Measurements from ENCODE around the gene APOL1. TPM values are rescaled to one million over a fixed set of nuclear protein-coding genes. Genes with fewer than 3 reads are reported as not detected.

The APOL1 gene
- total and polyA plus RNA-seq, 10 of the 15 experiments (the other 5 are each of a cell fraction or from before 2014, with no cell fraction given), result 9.0 to 42.0 (median 17.6) TPM

DNA sequence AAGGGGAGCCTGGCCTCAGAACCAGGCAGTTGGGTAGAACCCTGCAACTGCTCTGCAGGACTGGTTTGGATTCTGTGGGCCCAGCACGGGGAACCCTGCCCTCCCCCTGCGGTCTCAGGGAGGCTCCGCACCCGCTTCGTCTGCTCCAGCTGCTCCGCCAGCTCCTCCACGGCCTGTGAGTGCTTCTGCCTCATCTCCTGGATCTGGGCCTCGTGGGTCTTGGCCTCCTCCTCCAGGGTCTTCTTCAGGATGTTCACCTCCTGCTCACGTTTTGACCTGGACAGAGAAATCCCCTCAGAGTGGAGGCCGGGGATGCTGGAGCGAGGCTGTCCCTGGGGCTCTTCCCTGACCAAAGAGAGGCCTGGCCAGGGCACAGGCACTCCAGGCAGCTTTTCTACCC is 41.9 kb downstream of the APOL1 start:
- WGBS (ENCODE audit: insufficient coverage, insufficient replicate concordance, low lambda C conversion rate, missing lambda C conversion rate), result 99% methylated on average over 11 of the region's 11 CpGs
- POLR2A ChIA-PET, result no interaction called here
- RAD21 ChIA-PET (ENCODE audit: unreplicated experiment), result interaction anchor here (1.4 kb wide), 1 partner anchor 176 kb away, joined by 7 read pairs; no protein-coding TSS in a partner anchor
- no peak overlapping the region for H3K9ac ChIP-seq (ENCODE audit: control insufficient read depth, insufficient read depth, low read length)
- no peak overlapping the region for H3K4me3 ChIP-seq
- DNase-seq (ENCODE audit: low read depth, low spot score) (no peak), ATAC-seq (no peak), FAIRE-seq (no peak)
- no peaks in the 10 kb centered on the region for H3K4me1 ChIP-seq (ENCODE audit: control insufficient read depth, insufficient read depth, low read length)
- intact Hi-C loops (cut with micrococcal nuclease; ENCODE audit: unreplicated experiment), result no loop called here
- no peaks in the 10 kb centered on the region for H3K79me2 ChIP-seq (ENCODE audit: control insufficient read depth, insufficient read depth, low read length)
- no peak overlapping the region for H2AFZ ChIP-seq (ENCODE audit: control insufficient read depth, low read depth, low read length)
- no TSS peak for BruUV-seq (replicated peaks)
- no peak overlapping the region for H3K27ac ChIP-seq (ENCODE audit: control insufficient read depth, insufficient read depth)
- SMC1A ChIA-PET (ENCODE audit: uncharacterized antibody, unreplicated experiment), result no interaction called here
- H3K9me3 ChIP-seq (replicated peaks; ENCODE audit: control insufficient read depth, insufficient read depth, low read length), result no peaks in the 10 kb centered on the region
- TF ChIP-seq EZH2 (IDR thresholded peaks at IDR 0.05; ENCODE audit: borderline replicate concordance, control insufficient read depth, low read depth, low read length) (no peak), NFXL1 (IDR thresholded peaks at IDR 0.05; ENCODE audit: borderline replicate concordance) (no peak), TCF3 (IDR thresholded peaks at IDR 0.05; ENCODE audit: borderline replicate concordance, insufficient read depth, low read depth, low read length) (no peak), ZNF217 (IDR thresholded peaks at IDR 0.05) (no peak), FOXM1 (IDR thresholded peaks at IDR 0.05; ENCODE audit: low read depth, low read length) (no peak), YY1 (IDR thresholded peaks at IDR 0.05; ENCODE audit: low read depth, low read length) (no peak), JUNB (IDR thresholded peaks at IDR 0.05) (no peak), SMAD5 (IDR thresholded peaks at IDR 0.05; ENCODE audit: low read depth) (no peak), CREM (IDR thresholded peaks at IDR 0.05; ENCODE audit: low read depth) (no peak)
- TF ChIP-seq, protein P1, sequence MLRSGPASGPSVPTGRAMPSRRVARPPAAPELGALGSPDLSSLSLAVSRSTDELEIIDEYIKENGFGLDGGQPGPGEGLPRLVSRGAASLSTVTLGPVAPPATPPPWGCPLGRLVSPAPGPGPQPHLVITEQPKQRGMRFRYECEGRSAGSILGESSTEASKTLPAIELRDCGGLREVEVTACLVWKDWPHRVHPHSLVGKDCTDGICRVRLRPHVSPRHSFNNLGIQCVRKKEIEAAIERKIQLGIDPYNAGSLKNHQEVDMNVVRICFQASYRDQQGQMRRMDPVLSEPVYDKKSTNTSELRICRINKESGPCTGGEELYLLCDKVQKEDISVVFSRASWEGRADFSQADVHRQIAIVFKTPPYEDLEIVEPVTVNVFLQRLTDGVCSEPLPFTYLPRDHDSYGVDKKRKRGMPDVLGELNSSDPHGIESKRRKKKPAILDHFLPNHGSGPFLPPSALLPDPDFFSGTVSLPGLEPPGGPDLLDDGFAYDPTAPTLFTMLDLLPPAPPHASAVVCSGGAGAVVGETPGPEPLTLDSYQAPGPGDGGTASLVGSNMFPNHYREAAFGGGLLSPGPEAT (IDR thresholded peaks at IDR 0.05; ENCODE audit: low read depth), result no peak
- TF ChIP-seq, protein P2, sequence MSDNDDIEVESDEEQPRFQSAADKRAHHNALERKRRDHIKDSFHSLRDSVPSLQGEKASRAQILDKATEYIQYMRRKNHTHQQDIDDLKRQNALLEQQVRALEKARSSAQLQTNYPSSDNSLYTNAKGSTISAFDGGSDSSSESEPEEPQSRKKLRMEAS (IDR thresholded peaks at IDR 0.05; ENCODE audit: low read depth, low read length), result no peak
- TF ChIP-seq, protein P3, sequence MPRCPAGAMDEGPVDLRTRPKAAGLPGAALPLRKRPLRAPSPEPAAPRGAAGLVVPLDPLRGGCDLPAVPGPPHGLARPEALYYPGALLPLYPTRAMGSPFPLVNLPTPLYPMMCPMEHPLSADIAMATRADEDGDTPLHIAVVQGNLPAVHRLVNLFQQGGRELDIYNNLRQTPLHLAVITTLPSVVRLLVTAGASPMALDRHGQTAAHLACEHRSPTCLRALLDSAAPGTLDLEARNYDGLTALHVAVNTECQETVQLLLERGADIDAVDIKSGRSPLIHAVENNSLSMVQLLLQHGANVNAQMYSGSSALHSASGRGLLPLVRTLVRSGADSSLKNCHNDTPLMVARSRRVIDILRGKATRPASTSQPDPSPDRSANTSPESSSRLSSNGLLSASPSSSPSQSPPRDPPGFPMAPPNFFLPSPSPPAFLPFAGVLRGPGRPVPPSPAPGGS (IDR thresholded peaks at IDR 0.05; ENCODE audit: borderline replicate concordance, insufficient read depth, low read depth, low read length, poor library complexity, severe bottlenecking), result no peak
- H4K20me1 ChIP-seq (ENCODE audit: control insufficient read depth, insufficient read depth), result no peaks in the 10 kb centered on the region
- H3K4me2 ChIP-seq (ENCODE audit: control insufficient read depth, insufficient read depth), result no peak overlapping the region
- CTCF ChIA-PET, result no interaction called here
- H3K36me3 ChIP-seq (ENCODE audit: control insufficient read depth in 2 of 2, insufficient read depth in 2 of 2, low read length in 1 of 2), result peaks cover 53 to 67% of the 10 kb centered on the region in 2 experiments
- no peaks in the 10 kb centered on the region for H3K27me3 ChIP-seq (replicated peaks in 1 of 2; ENCODE audit: control insufficient read depth in 2 of 2, insufficient read depth in 2 of 2, low read length in 1 of 2)
- in situ Hi-C loops (cut with MboI), result no loop called here
